GDM1 (cell line): ENCODE data around the gene PSG2.
"Not testable (repeated sequence)": the region's sequence is repeated elsewhere in the genome, so short reads cannot be mapped to it uniquely, and the experiment has no call there.

ENCODE experiments used
- DNase-seq: peaks from one replicate; lab custom pipeline; 2025; lab: John Stamatoyannopoulos, UW

PSG2 gene

GRCh38 chr19:43077881-43078280 lies 4.6 kb downstream of the PSG2 start:
- DNase-seq: not testable (repeated sequence)

GRCh38 chr19:43062418-43062817 lies 20.1 kb downstream of the PSG2 start:
- DNase-seq: not testable (repeated sequence)

DNA sequence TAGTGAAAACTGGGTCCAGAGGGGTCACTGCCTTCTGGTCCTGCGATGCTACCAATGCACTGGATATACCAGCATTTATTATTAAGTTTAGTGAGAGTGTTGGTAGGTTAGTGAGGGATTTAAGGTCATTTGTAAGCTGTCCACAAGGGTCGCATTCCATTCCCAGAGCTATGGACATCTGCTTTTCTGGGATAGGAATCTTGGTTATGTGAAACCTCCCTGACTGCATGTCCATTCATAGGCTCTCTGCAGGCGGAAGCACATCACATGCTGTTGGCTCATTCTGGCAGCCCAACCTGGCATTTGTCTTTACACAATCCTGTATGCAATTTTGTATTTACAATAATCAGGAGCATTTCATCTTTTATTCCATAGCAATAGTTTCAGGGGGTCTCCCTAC lies 21.2 kb downstream of the PSG2 start:
- DNase-seq: not testable (repeated sequence)

GRCh38 chr19:43060254-43060653 lies 22.2 kb downstream of the PSG2 start:
- not testable (repeated sequence) for DNase-seq

DNA sequence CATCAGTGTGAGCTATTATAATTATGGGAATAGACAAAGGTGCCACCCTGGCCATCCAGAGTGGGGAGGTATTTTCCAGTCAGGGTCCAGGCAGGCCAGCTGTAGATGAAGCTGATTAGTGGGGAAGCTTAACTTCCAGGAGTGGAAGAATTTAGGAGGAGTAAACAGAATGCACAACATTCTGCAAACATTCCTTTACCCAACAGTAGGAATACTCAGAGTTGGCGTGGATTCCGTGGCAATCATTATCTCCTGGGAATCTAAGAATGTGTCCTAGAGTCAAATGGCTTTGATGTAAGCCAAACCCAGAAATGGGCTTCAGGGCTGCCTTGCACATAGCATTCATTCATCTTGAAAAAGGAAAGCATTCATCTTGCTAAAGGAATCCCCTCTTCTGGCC lies 23.0 kb downstream of the PSG2 start:
- DNase-seq: not testable (repeated sequence)

- DNase-seq: not testable (repeated sequence)
Measured at GRCh38 chr19:43058440-43058839, 24.1 kb downstream of the PSG2 start.

- not testable (repeated sequence) for DNase-seq
Measured at GRCh38 chr19:43047966-43048365, 34.5 kb downstream of the PSG2 start.

DNA sequence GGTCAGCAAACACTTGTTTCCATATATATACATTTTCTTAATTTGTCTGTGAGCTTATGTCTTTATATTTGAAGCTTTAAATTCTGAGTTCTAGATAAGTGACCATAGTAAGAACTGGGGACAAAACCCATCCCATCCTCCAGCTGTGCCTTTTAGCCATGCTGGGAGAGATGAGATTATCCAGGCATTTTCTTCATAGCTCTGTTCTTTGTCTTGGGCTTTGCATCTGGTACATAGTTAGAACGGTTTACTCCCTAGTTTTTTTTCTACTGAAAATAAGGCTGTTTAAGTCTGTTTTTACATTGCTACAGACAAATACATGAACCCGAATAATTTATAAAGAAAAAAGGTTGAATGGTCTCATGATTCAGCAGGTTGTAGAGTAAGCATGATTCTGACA lies 35.9 kb downstream of the PSG2 start:
- not testable (repeated sequence) for DNase-seq

DNA sequence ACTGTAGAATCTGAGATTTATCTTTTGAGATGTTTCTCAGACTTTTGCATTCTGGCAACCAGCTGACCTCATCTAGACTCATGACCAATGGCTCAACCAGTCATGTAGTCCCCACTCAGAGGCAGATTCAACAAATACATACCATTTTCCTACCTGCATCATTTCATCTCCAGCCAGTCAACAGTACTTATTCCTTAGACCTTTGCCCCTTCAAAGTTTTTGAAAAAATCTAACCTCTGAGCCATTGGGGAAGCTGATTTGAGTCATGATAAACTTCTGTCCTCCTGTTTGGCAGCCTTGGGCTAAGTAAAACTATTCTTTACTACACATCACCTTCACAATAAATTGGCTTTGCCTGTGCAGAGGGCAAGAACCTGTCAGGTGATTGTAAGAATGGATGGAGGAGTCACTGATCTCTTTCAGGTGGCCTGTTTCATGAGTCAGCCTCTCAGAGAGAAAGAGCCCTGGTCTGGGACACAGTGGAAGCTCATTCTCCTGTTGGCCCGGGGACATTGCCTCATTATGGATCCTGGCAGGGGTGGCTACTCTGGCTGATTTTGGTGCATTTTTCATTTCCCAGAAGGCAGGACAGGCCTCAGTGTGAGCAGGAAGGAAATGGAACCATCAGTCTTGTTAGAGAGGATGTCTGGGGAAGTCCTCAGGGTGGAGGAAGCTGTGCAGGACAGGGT lies 38.9 kb downstream of the PSG2 start:
- DNase-seq: not testable (repeated sequence)

GRCh38 chr19:43031645-43032044 lies 50.9 kb downstream of the PSG2 start:
- not testable (repeated sequence) for DNase-seq

GRCh38 chr19:43028866-43029265 lies 53.6 kb downstream of the PSG2 start:
- DNase-seq: no peak

DNA sequence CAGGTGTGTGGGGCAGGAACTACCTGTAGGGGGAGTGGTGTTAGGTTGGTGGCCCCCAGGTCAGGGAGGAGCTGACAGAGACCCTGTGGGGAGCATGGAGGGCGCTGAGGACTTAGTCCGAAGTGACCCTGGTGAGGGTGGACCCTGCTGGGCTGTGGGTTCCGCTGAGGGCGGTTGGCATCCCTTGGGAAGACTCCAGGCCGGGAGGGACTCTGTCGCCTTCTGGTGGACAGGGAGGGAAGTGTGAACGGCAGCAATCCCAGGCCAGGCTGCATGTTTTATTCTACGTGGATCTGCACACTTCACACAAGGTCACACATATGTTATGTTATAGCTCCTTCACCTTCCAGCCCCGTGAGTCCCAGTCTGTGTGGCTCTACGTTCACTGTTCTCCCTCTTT lies 54.5 kb downstream of the PSG2 start:
- not testable (repeated sequence) for DNase-seq

GRCh38 chr19:43027061-43027460 lies 55.4 kb downstream of the PSG2 start:
- DNase-seq: not testable (repeated sequence)

DNA sequence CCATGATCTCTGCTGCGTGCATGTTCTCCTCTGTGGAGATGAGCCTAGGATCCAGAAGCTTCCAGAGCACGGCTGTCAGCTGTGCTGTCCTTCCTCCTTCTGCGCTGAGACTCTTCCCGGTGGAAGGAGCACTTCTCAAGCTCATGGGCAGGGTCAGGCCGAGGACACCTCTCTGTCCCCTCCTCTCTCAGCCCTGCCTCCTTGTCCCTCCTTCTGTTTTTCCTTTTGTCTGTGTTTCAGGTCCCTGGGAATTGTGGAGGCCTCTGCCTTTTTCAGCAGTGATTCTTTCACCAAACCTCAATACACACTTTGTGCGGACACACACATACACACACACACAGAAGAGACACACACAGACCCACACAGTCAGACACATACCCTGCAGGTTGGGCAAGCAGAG lies 56.1 kb downstream of the PSG2 start, which contains the start of gene PSG11:
PSG11 (minus strand) TSS at position 101 of the 400 bp plus-strand sequence; CDS start at position 4, 97 bp downstream.
- DNase-seq: not testable (repeated sequence)

GRCh38 chr19:43022098-43022497 lies 60.4 kb downstream of the PSG2 start:
- not testable (repeated sequence) for DNase-seq

DNA sequence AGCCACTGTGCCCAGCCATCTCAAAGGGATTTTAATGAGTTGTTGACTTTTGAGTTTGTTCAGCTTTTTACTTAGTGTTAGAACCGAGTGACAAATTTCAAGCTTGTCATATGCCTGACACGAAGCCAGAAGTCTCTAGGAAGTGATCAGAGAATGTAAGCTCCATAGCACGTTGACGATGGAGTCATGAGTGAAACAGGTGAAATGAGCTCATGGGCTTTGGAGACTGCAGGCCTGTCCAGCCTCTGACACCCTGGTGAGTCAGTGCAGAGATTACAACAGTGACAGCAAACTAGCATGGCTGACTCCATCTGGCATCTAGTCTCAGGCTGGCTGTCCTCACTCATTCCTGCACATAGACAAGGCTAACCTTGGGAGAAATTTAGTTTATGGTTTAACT lies 60.9 kb downstream of the PSG2 start:
- not testable (repeated sequence) for DNase-seq

- not testable (repeated sequence) for DNase-seq
Measured at GRCh38 chr19:43019588-43019987, 62.9 kb downstream of the PSG2 start.
